Natural killer cell (primary cell): ENCODE data around the gene PAXIP1. TPM values are rescaled to one million over a fixed set of nuclear protein-coding genes. Genes with fewer than 3 reads are reported as not detected.

Experiments used
- ATAC-seq, 3 donors: fragments of 150-1000 bp in 2 of 3; fragments of 200-7000 bp in 1 of 3; cut with Tn5 transposase; 1 replicate in 1 of 3; 2 replicates in 2 of 3; pipeline ENCODE4 v1.10.0; 2021; ENCODE audit warnings: mild to moderate bottlenecking in 2 of 3, moderate library complexity in 2 of 3
- DNase-seq, 2 donors: peaks; one replicate each; pipeline versions ENCODE4 v3.0.0 to v3.0.0-alpha.2; 2013 to 2021; ENCODE audit warnings: mixed read lengths in 1 of 2
- H3K27ac ChIP-seq: one replicate; pipeline ENCODE4 v1.5.1; 2013; ENCODE audit warnings: mild to moderate bottlenecking, low read length
- H3K27me3 ChIP-seq: one replicate; pipeline ENCODE4 v1.6.1; 2013; ENCODE audit warnings: low read length; ENCODE audit not compliant: control insufficient read depth, insufficient read depth
- H3K36me3 ChIP-seq: one replicate; pipeline ENCODE4 v1.6.1; 2013; ENCODE audit warnings: low read length; ENCODE audit not compliant: control insufficient read depth, insufficient read depth
- H3K4me1 ChIP-seq: one replicate; pipeline ENCODE4 v1.6.1; 2013; ENCODE audit warnings: low read length; ENCODE audit not compliant: control insufficient read depth, insufficient read depth
- H3K4me3 ChIP-seq: one replicate; pipeline ENCODE4 v1.5.1; 2013; ENCODE audit warnings: low read length
- H3K9me3 ChIP-seq: one replicate; pipeline ENCODE4 v1.6.1; 2013; ENCODE audit warnings: low read length; ENCODE audit not compliant: control insufficient read depth, insufficient read depth
- H3K27ac Mint-ChIP-seq, 2 donors: one replicate each; pipeline ENCODE4 v1.8.0; 2022; ENCODE audit warnings: mild to moderate bottlenecking in 2 of 2, mixed read lengths in 2 of 2, moderate library complexity in 1 of 2
- H3K27me3 Mint-ChIP-seq, 2 donors: one replicate each; pipeline ENCODE4 v1.8.0; 2022; ENCODE audit warnings: low read depth in 2 of 2, mixed read lengths in 2 of 2
- H3K36me3 Mint-ChIP-seq: one replicate; pipeline ENCODE4 v1.8.0; 2022; ENCODE audit warnings: mixed read lengths
- H3K4me1 Mint-ChIP-seq, 2 donors: one replicate each; pipeline ENCODE4 v1.8.0; 2022; ENCODE audit warnings: mixed read lengths in 2 of 2
- H3K4me3 Mint-ChIP-seq: one replicate; pipeline ENCODE4 v1.8.0; 2022; ENCODE audit warnings: mild to moderate bottlenecking, moderate library complexity, mixed read lengths
- H3K9me3 Mint-ChIP-seq, 2 donors: one replicate each; pipeline ENCODE4 v1.8.0; 2022; ENCODE audit warnings: mixed read lengths in 2 of 2
- WGBS: methylation state at CpG from one replicate; pipeline ENCODE4 v1.1.7; 2013; ENCODE audit warnings: missing lambda C conversion rate; ENCODE audit not compliant: insufficient coverage; 5-methylcytosine and 5-hydroxymethylcytosine counted together
- intact Hi-C: fragments of 100-400 bp; cut with micrococcal nuclease; formaldehyde crosslinking; loops from one replicate; pipeline ENCODE4 v1.14.2; 2022
- total RNA-seq, 4 donors: library from RNA; stranded (reverse); fragments of 120-200 nt in 1 of 4; gene quantifications; one replicate each; pipeline versions ENCODE4 v1.2.3 to v1.2.4, GENCODE V29; 2013 to 2022
- TF ChIP-seq, protein P1 (sequence below): fragments of 200-600 bp; IDR thresholded peaks from one replicate; pipeline ENCODE4 v1.8.0; 2022; ENCODE audit warnings: antibody characterized with exemption

Gene PAXIP1
- total RNA-seq, 3 donors from 2014 or later (not counting 1 experiment from before 2014, with no cell fraction given) = 8.7 to 13.8 (median 11.2) TPM

DNA sequence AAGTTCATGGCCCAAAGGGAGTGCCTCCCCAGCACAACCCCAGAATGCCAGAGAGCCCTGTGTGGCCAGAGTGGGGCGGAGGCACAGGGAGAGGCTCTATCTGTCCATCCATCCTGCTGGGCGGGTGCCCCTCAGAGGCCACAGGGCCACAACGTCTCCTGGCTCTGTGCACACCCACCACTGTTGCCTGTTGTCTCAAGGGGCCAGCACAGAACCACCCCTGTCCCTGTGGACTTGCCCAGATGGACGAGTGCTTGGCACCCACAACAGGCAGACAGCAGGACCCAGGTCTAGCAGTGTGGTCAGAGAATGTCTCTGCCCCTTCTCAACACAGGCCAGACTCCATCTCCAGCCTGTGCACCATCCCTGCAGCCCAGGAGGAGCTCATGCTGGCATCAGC lies 92.8 kb downstream of the PAXIP1 start:
- intact Hi-C loops = loop anchor here (5.0 kb wide), 1 partner anchor 437 kb away; no protein-coding TSS in a partner anchor
- Histone ChIP-seq H3K9me3 (peaks cover 2% of the 10 kb centered on the region), H3K27ac (no peak overlapping the region), H3K36me3 (no peaks in the 10 kb centered on the region), H3K4me1 (peaks cover 21% of the 10 kb centered on the region), H3K4me3 (no peak overlapping the region), H3K27me3 (no peaks in the 10 kb centered on the region)
- peaks cover 0 to 4% of the 10 kb centered on the region in 2 donors for H3K4me1 Mint-ChIP-seq
- no peaks in the 10 kb centered on the region for H3K36me3 Mint-ChIP-seq
- WGBS = 74% methylated on average over 4 of the region's 4 CpGs
- TF ChIP-seq, protein P1, sequence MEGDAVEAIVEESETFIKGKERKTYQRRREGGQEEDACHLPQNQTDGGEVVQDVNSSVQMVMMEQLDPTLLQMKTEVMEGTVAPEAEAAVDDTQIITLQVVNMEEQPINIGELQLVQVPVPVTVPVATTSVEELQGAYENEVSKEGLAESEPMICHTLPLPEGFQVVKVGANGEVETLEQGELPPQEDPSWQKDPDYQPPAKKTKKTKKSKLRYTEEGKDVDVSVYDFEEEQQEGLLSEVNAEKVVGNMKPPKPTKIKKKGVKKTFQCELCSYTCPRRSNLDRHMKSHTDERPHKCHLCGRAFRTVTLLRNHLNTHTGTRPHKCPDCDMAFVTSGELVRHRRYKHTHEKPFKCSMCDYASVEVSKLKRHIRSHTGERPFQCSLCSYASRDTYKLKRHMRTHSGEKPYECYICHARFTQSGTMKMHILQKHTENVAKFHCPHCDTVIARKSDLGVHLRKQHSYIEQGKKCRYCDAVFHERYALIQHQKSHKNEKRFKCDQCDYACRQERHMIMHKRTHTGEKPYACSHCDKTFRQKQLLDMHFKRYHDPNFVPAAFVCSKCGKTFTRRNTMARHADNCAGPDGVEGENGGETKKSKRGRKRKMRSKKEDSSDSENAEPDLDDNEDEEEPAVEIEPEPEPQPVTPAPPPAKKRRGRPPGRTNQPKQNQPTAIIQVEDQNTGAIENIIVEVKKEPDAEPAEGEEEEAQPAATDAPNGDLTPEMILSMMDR = no peak
- peaks cover 0 to 18% of the 10 kb centered on the region in 2 donors for H3K27me3 Mint-ChIP-seq
- H3K9me3 Mint-ChIP-seq = peaks cover 2 to 4% of the 10 kb centered on the region in 2 donors
- no peak overlapping the region for H3K27ac Mint-ChIP-seq
- no peak for ATAC-seq
- DNase-seq = no peak
- H3K4me3 Mint-ChIP-seq = no peak overlapping the region

DNA sequence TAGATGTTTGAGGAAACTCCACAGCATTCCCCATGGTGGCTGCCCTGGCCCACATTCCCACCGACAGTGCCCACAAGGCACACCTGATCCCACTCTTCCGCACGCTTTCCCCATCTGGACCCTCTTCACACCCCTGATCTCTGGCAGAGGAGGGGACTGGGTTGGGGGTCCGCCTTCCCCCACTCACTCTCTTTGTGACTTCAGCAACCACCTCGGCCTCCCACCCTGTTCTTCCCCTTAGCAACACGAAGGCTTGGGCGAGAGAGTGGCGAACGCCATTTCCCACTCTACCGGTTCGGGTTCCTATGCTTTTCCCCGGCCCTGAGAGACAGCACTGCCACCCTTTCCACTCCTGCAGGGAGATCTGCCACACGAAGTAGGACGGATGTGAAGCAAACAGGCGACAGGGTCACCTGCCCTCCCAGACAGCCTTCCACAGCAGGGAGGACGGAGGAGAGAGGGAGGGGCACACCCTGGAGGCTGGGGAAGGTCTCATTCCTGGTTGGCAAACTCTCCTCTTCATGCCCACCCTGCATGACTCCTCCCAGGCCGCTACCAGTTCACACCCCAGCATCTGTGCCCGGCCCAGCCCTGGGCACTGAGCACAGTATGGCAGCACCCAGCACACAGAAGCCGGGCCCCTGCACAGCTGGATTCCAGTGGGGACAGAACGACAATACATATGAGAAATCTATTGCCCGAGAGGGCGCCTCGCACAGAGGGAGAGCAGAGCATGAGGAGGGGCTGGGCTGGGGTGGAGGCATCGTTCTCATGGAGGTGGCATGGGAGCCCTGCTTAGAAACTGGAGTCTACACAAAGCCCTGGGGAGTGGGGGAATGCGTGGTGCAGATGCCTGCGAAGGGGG lies 93.5 kb downstream of the PAXIP1 start:
- TF ChIP-seq, protein P1 = no peak
- Mint-ChIP-seq H3K36me3 (no peaks in the 10 kb centered on the region), H3K9me3 (peaks cover 2 to 4% of the 10 kb centered on the region in 2 donors), H3K4me1 (peaks cover 0 to 4% of the 10 kb centered on the region in 2 donors), H3K27ac (no peak overlapping the region), H3K27me3 (peaks cover 0 to 14% of the 10 kb centered on the region in 2 donors), H3K4me3 (no peak overlapping the region)
- no peak for DNase-seq
- intact Hi-C loops = loop anchor here (5.0 kb wide), 1 partner anchor 438 kb away; no protein-coding TSS in a partner anchor
- 81% methylated on average over 25 of the region's 26 CpGs for WGBS
- Histone ChIP-seq H3K4me3 (no peak overlapping the region), H3K4me1 (peaks cover 18% of the 10 kb centered on the region), H3K27ac (no peak overlapping the region), H3K36me3 (no peaks in the 10 kb centered on the region), H3K9me3 (peaks cover 2% of the 10 kb centered on the region), H3K27me3 (no peaks in the 10 kb centered on the region)
- no peak for ATAC-seq

DNA sequence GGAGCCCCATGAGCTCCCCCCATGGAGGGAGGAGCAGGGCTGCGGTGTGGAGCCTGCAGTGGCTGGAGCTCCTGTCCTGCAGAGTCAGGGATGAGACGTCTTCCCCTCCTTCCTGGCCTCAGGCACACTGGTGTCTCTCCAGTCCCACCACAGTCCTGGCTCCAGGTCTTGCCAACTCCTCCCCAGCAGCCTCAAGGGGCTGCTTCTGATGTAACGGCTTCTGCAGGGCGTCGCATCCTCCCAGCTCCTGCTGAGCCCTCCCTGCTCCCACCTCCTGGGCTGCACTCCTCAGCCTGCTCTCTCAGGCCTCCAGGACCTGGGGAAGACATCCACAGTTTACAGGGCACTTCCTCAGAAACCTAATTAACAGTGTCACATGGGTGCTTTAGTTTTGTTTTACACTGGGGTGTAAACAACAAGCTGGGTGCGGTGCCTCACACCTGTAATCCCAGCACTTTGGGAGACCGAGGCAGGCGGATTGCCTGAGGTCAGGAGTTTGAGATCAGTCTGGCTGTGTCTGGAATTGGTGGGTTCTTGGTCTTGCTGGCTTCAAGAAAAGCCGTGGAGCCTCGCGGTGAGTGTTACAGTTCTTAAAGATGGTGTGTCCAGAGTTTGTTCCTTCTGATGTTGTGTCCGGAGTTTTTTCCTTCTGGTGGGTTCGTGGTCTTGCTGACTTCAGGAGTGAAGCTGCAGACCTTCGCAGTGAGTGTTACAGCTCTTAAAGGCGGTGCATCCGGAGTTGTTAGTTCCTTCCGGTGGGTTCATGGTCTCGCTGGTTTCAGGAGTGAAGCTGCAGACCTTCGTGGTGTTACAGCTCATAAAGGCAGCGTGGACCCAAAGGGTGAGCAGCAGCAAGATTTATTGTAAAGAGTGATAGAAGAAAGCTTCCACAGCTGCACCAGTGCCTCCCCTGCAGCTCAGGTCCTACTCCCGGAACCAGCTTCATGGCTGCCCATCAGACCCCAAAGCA lies 95.0 kb downstream of the PAXIP1 start:
- H3K27me3 ChIP-seq = no peaks in the 10 kb centered on the region
- no peaks in the 10 kb centered on the region for H3K36me3 ChIP-seq
- no peak overlapping the region for H3K27ac ChIP-seq
- H3K4me3 ChIP-seq = no peak overlapping the region
- H3K36me3 Mint-ChIP-seq = no peaks in the 10 kb centered on the region
- peaks cover 0 to 10% of the 10 kb centered on the region in 2 donors for H3K27me3 Mint-ChIP-seq
- no peaks in the 10 kb centered on the region for H3K4me1 Mint-ChIP-seq
- peaks cover 8% of the 10 kb centered on the region for H3K4me1 ChIP-seq
- ATAC-seq = no peak
- TF ChIP-seq, protein P1 = no peak
- no peak overlapping the region for H3K27ac Mint-ChIP-seq
- WGBS = 69% methylated on average over 21 of the region's 21 CpGs
- H3K4me3 Mint-ChIP-seq = peak overlapping the region; percentile 46
- no peak for DNase-seq
- H3K9me3 ChIP-seq = peaks cover 2% of the 10 kb centered on the region
- H3K9me3 Mint-ChIP-seq = peaks cover 2 to 4% of the 10 kb centered on the region in 2 donors
- intact Hi-C loops = no loop called here
